Measurements from ENCODE around the gene VPS9D1.

The VPS9D1 gene

GRCh38 chr16:89739383-89739782 is 18.7 kb upstream of the VPS9D1 start:
- H3K4me3 Mint-ChIP-seq = peak overlapping the region; percentile 6
- no peaks in the 10 kb centered on the region for H3K9me3 Mint-ChIP-seq
- H3K36me3 Mint-ChIP-seq (ENCODE audit: low read depth) = peaks cover 53% of the 10 kb centered on the region
- no peaks in the 10 kb centered on the region for H3K27me3 Mint-ChIP-seq
- no peak overlapping the region for H3K27ac Mint-ChIP-seq
- DNase-seq (no peak), ATAC-seq (no peak)
- peaks cover 23% of the 10 kb centered on the region for H3K4me1 Mint-ChIP-seq

- H3K9me3 Mint-ChIP-seq = no peaks in the 10 kb centered on the region
- peak overlapping the region; percentile 6 for H3K4me3 Mint-ChIP-seq
- H3K27ac Mint-ChIP-seq = peak overlapping the region; percentile 22
- peaks cover 57% of the 10 kb centered on the region for H3K36me3 Mint-ChIP-seq (ENCODE audit: low read depth)
- no peak for DNase-seq
- H3K4me1 Mint-ChIP-seq = peaks cover 23% of the 10 kb centered on the region
- peak; percentile 20 for ATAC-seq
- no peaks in the 10 kb centered on the region for H3K27me3 Mint-ChIP-seq
These were observed 18.0 kb upstream of the VPS9D1 start for GRCh38 chr16:89738538-89739317.

GRCh38 chr16:89738072-89738377 is 17.3 kb upstream of the VPS9D1 start:
- H3K27ac Mint-ChIP-seq = peak overlapping the region; percentile 39
- H3K4me3 Mint-ChIP-seq = no peak overlapping the region
- no peak for DNase-seq
- ATAC-seq = peak; percentile 4
- H3K27me3 Mint-ChIP-seq = no peaks in the 10 kb centered on the region
- no peaks in the 10 kb centered on the region for H3K9me3 Mint-ChIP-seq
- peaks cover 55% of the 10 kb centered on the region for H3K36me3 Mint-ChIP-seq (ENCODE audit: low read depth)
- H3K4me1 Mint-ChIP-seq = peaks cover 21% of the 10 kb centered on the region

- H3K9me3 Mint-ChIP-seq = no peaks in the 10 kb centered on the region
- H3K36me3 Mint-ChIP-seq (ENCODE audit: low read depth) = peaks cover 52% of the 10 kb centered on the region
- H3K4me1 Mint-ChIP-seq = peaks cover 20% of the 10 kb centered on the region
- H3K27me3 Mint-ChIP-seq = no peaks in the 10 kb centered on the region
- DNase-seq (no peak), ATAC-seq (peak; percentile 16)
- H3K27ac Mint-ChIP-seq = peak overlapping the region; percentile 39
- H3K4me3 Mint-ChIP-seq = no peak overlapping the region
These were observed 16.8 kb upstream of the VPS9D1 start for GRCh38 chr16:89737341-89738071.

GRCh38 chr16:89736554-89736953 is 15.9 kb upstream of the VPS9D1 start:
- Mint-ChIP-seq H3K27me3 (no peaks in the 10 kb centered on the region), H3K4me3 (peak overlapping the region; percentile 32), H3K9me3 (no peaks in the 10 kb centered on the region), H3K27ac (no peak overlapping the region), H3K4me1 (peaks cover 24% of the 10 kb centered on the region), H3K36me3 (ENCODE audit: low read depth) (peaks cover 56% of the 10 kb centered on the region)
- ATAC-seq (no peak), DNase-seq (no peak)

- Mint-ChIP-seq H3K4me1 (peaks cover 27% of the 10 kb centered on the region), H3K27ac (no peak overlapping the region), H3K4me3 (no peak overlapping the region), H3K9me3 (no peaks in the 10 kb centered on the region), H3K27me3 (no peaks in the 10 kb centered on the region), H3K36me3 (ENCODE audit: low read depth) (peaks cover 55% of the 10 kb centered on the region)
- ATAC-seq (no peak), DNase-seq (no peak)
These were observed 13.1 kb upstream of the VPS9D1 start for GRCh38 chr16:89733792-89734191.

GRCh38 chr16:89733322-89733721 is 12.6 kb upstream of the VPS9D1 start:
- peaks cover 54% of the 10 kb centered on the region for H3K36me3 Mint-ChIP-seq (ENCODE audit: low read depth)
- no peak overlapping the region for H3K27ac Mint-ChIP-seq
- no peaks in the 10 kb centered on the region for H3K9me3 Mint-ChIP-seq
- no peaks in the 10 kb centered on the region for H3K27me3 Mint-ChIP-seq
- no peak for ATAC-seq
- no peak overlapping the region for H3K4me3 Mint-ChIP-seq
- DNase-seq = no peak
- H3K4me1 Mint-ChIP-seq = peaks cover 29% of the 10 kb centered on the region

- Mint-ChIP-seq H3K27me3 (no peaks in the 10 kb centered on the region), H3K36me3 (ENCODE audit: low read depth) (peaks cover 55% of the 10 kb centered on the region), H3K9me3 (no peaks in the 10 kb centered on the region), H3K4me3 (no peak overlapping the region), H3K27ac (no peak overlapping the region), H3K4me1 (peaks cover 28% of the 10 kb centered on the region)
- ATAC-seq (no peak), DNase-seq (no peak)
These were observed 12.2 kb upstream of the VPS9D1 start for GRCh38 chr16:89732918-89733242.

- Mint-ChIP-seq H3K4me3 (no peak overlapping the region), H3K4me1 (peaks cover 26% of the 10 kb centered on the region), H3K36me3 (ENCODE audit: low read depth) (peaks cover 54% of the 10 kb centered on the region), H3K27ac (no peak overlapping the region), H3K9me3 (no peaks in the 10 kb centered on the region), H3K27me3 (no peaks in the 10 kb centered on the region)
- ATAC-seq (no peak), DNase-seq (no peak)
These were observed 11.6 kb upstream of the VPS9D1 start for GRCh38 chr16:89732142-89732917.

- Mint-ChIP-seq H3K4me1 (peaks cover 30% of the 10 kb centered on the region), H3K36me3 (ENCODE audit: low read depth) (peaks cover 44% of the 10 kb centered on the region)
These were observed 10.0 kb upstream of the VPS9D1 start for GRCh38 chr16:89730610-89731234.

GRCh38 chr16:89729863-89730593 is 9.3 kb upstream of the VPS9D1 start:
- Mint-ChIP-seq H3K27me3 (no peaks in the 10 kb centered on the region), H3K27ac (no peak overlapping the region), H3K36me3 (ENCODE audit: low read depth) (peaks cover 38% of the 10 kb centered on the region), H3K4me3 (no peak overlapping the region), H3K4me1 (peaks cover 29% of the 10 kb centered on the region), H3K9me3 (no peaks in the 10 kb centered on the region)
- ATAC-seq (no peak), DNase-seq (no peak)

More at GRCh38 chr16:89730610-89731234, 10.0 kb upstream of the VPS9D1 start:
- Mint-ChIP-seq H3K27ac (no peak overlapping the region), H3K27me3 (no peaks in the 10 kb centered on the region), H3K9me3 (no peaks in the 10 kb centered on the region), H3K4me3 (no peak overlapping the region)
- ATAC-seq = no peak
- no peak for DNase-seq

GRCh38 chr16:89729293-89729692 is 8.6 kb upstream of the VPS9D1 start:
- Mint-ChIP-seq H3K4me3 (no peak overlapping the region), H3K27me3 (no peaks in the 10 kb centered on the region), H3K9me3 (no peaks in the 10 kb centered on the region), H3K36me3 (ENCODE audit: low read depth) (peaks cover 31% of the 10 kb centered on the region), H3K27ac (no peak overlapping the region), H3K4me1 (peaks cover 32% of the 10 kb centered on the region)
- no peak for DNase-seq
- ATAC-seq = no peak

- Mint-ChIP-seq H3K4me1 (peaks cover 46% of the 10 kb centered on the region), H3K36me3 (ENCODE audit: low read depth) (peaks cover 39% of the 10 kb centered on the region), H3K27ac (no peak overlapping the region), H3K4me3 (no peak overlapping the region), H3K27me3 (no peaks in the 10 kb centered on the region), H3K9me3 (no peaks in the 10 kb centered on the region)
- DNase-seq = no peak
- ATAC-seq = no peak
These were observed 6.9 kb upstream of the VPS9D1 start for GRCh38 chr16:89727406-89728120.

All from activated naive CD8-positive, alpha-beta T cell treated with anti-CD3 and anti-CD28 coated beads, Interleukin-2, amount 50 U/mL, for 24 hours (primary cell).